Transverse colon (tissue), 4 donors: ENCODE measurements around the gene PGS1.

Experiments
- EP300 ChIP-seq: sonication (generic); formaldehyde crosslinking; IDR thresholded peaks from one replicate; pipeline ENCODE4 v1.6.1; 2017; ENCODE audit warnings: antibody characterized with exemption, low read depth
- POLR2A ChIP-seq: fragments of 450-650 bp; IDR thresholded peaks from one replicate; pipeline ENCODE4 v1.6.1; 2016; ENCODE audit warnings: antibody characterized with exemption, mild to moderate bottlenecking, moderate library complexity
- POLR2AphosphoS5 ChIP-seq, 3 donors: sonication (generic); formaldehyde crosslinking; IDR thresholded peaks; one replicate each; pipeline ENCODE4 v1.6.1; 2016; ENCODE audit warnings: antibody characterized with exemption in 3 of 3
- TF ChIP-seq, protein P1 (sequence below), 5 experiments: fragments of 200-600 bp in 3 of 5; fragments of 450-650 bp in 2 of 5; sonication (generic) in 3 of 5; IDR thresholded peaks; 1 replicate in 2 of 5; 2 replicates in 3 of 5; pipeline ENCODE4 v1.5.1; 2016 to 2017; ENCODE audit warnings: antibody characterized with exemption in 5 of 5, inconsistent platforms in 3 of 5, mild to moderate bottlenecking in 2 of 5, moderate library complexity in 1 of 5

DNA sequence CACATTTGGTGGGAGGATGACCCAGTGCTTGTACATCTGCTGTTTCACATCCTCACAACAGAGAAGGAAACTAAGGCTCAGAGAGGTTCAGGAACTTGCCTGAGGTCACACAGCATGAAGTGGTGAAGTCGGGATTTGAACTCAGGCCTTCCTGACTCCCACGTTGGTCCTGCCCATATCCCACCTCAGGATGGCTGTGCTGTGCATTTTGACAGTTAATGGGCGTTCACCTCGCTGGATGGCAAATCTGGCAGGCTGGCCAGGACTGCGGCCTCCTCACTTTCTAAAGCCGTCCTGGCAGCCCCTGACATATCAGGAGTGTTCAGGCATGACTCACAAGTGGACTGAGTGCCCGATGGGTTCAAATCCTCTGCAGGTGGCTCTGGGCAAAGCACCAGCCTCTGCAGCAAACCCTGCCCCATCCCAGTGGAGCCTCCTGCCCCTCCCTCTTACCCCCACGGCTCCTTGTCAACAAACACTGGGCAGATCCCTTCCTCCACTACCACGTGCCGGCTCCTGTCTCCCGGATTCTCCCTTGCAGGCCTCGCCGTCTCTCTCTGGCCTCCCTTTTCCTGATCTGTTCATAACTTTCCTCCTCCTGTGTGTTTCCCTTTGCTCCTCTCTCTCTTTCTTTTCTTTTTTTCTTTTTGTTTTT, 47.8 kb upstream of the PGS1 start:
- TF ChIP-seq, protein P1, sequence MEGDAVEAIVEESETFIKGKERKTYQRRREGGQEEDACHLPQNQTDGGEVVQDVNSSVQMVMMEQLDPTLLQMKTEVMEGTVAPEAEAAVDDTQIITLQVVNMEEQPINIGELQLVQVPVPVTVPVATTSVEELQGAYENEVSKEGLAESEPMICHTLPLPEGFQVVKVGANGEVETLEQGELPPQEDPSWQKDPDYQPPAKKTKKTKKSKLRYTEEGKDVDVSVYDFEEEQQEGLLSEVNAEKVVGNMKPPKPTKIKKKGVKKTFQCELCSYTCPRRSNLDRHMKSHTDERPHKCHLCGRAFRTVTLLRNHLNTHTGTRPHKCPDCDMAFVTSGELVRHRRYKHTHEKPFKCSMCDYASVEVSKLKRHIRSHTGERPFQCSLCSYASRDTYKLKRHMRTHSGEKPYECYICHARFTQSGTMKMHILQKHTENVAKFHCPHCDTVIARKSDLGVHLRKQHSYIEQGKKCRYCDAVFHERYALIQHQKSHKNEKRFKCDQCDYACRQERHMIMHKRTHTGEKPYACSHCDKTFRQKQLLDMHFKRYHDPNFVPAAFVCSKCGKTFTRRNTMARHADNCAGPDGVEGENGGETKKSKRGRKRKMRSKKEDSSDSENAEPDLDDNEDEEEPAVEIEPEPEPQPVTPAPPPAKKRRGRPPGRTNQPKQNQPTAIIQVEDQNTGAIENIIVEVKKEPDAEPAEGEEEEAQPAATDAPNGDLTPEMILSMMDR (IDR thresholded peaks at IDR 0.05): no peak
- TF ChIP-seq POLR2AphosphoS5 (IDR thresholded peaks at IDR 0.05): no peak
- no peak for TF ChIP-seq POLR2A
- no peak for TF ChIP-seq EP300
